ENCODE measurements around the gene SYNJ1. TPM values are rescaled to one million over a fixed set of nuclear protein-coding genes. Genes with fewer than 3 reads are reported as not detected.
"Not testable (repeated sequence)": the region's sequence is repeated elsewhere in the genome, so short reads cannot be mapped to it uniquely, and the experiment has no call there.

SYNJ1 gene
- total RNA-seq, 4 donors from 2014 or later = 6.5 to 13.8 (median 7.6) TPM

GRCh38 chr21:32698286-32698685 lies 29.5 kb downstream of the SYNJ1 start:
- H3K4me1 ChIP-seq = no peaks in the 10 kb centered on the region
- intact Hi-C loops (cut with DNase I) = no loop called here
- H3K27ac ChIP-seq = no peak overlapping the region
- no peak overlapping the region for H3K4me3 ChIP-seq
- no peak for DNase-seq
- TF ChIP-seq POLR2A (IDR thresholded peaks at IDR 0.05) (no peak), CTCF (IDR thresholded peaks at IDR 0.05) (no peak)
- 85 to 87% methylated on average over 2 of the region's 2 CpGs for WGBS, 2 donors
- H3K36me3 ChIP-seq = peaks cover 0 to 19% (median 0%) of the 10 kb centered on the region in 3 donors
- no peaks in the 10 kb centered on the region for H3K9me3 ChIP-seq
- no peaks in the 10 kb centered on the region for H3K27me3 ChIP-seq

- H3K9me3 ChIP-seq; H3K27ac ChIP-seq; H3K27me3 ChIP-seq; DNase-seq; intact Hi-C loops (cut with DNase I); H3K4me1 ChIP-seq; H3K4me3 ChIP-seq: not testable (repeated sequence)
- peaks cover 6 to 46% (median 8%) of the 10 kb centered on the region in 3 donors for H3K36me3 ChIP-seq
- WGBS, 2 donors = 94 to 97% methylated on average over 7 of the region's 7 CpGs
Measured at GRCh38 chr21:32695482-32695881, 32.3 kb downstream of the SYNJ1 start.

GRCh38 chr21:32693581-32693980 lies 34.2 kb downstream of the SYNJ1 start:
- intact Hi-C loops (cut with DNase I) = no loop called here
- no peak for TF ChIP-seq POLR2A (IDR thresholded peaks at IDR 0.05)
- H3K4me1 ChIP-seq = no peaks in the 10 kb centered on the region

DNA sequence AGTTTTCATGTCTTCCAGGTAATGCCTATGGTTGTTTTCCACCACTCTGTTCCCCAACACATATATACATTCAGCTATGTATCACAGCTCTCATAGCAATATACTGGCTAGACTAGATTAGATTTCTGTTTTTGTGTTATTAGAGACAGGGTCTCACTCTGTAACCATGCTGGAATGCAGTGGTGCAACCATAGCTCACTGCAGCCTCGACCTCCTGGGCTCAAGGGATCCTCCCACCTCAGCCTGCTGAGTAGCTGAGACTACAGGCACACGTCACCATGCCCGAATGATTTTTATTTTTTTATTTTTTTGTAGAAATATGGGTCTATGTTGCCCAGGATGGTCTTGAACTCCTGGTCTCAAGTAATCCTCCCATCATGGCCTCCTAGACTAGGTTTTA lies 37.7 kb downstream of the SYNJ1 start:
- TF ChIP-seq POLR2A (IDR thresholded peaks at IDR 0.05) (no peak), CTCF (IDR thresholded peaks at IDR 0.05) (no peak)
- 29% methylated on average over 3 of the region's 3 CpGs for WGBS, 2 donors
- Histone ChIP-seq H3K4me3 (no peak overlapping the region), H3K36me3 (peaks cover 9 to 80% (median 12%) of the 10 kb centered on the region in 3 donors), H3K27ac (no peak overlapping the region), H3K9me3 (no peaks in the 10 kb centered on the region), H3K4me1 (no peaks in the 10 kb centered on the region), H3K27me3 (no peaks in the 10 kb centered on the region)
- no peak for DNase-seq
- intact Hi-C loops (cut with DNase I) = no loop called here

More at GRCh38 chr21:32693581-32693980, 34.2 kb downstream of the SYNJ1 start:
- Histone ChIP-seq H3K36me3 (peaks cover 6 to 48% (median 9%) of the 10 kb centered on the region in 3 donors), H3K9me3 (no peaks in the 10 kb centered on the region), H3K4me3 (no peak overlapping the region), H3K27me3 (no peaks in the 10 kb centered on the region), H3K27ac (no peak overlapping the region)
- DNase-seq = no peak

- H3K27me3 ChIP-seq = no peaks in the 10 kb centered on the region
- no peak for DNase-seq
- H3K9me3 ChIP-seq = no peaks in the 10 kb centered on the region
- no peak overlapping the region for H3K27ac ChIP-seq
- intact Hi-C loops (cut with DNase I) = no loop called here
- H3K4me3 ChIP-seq = no peak overlapping the region
- TF ChIP-seq POLR2A (IDR thresholded peaks at IDR 0.05) (no peak), CTCF (IDR thresholded peaks at IDR 0.05) (no peak)
- H3K4me1 ChIP-seq = no peaks in the 10 kb centered on the region
- H3K36me3 ChIP-seq = peaks cover 9 to 73% (median 12%) of the 10 kb centered on the region in 3 donors
- 72 to 75% methylated on average over 4 of the region's 4 CpGs for WGBS, 2 donors
Measured at GRCh38 chr21:32687643-32688345, 40.0 kb downstream of the SYNJ1 start.

DNA sequence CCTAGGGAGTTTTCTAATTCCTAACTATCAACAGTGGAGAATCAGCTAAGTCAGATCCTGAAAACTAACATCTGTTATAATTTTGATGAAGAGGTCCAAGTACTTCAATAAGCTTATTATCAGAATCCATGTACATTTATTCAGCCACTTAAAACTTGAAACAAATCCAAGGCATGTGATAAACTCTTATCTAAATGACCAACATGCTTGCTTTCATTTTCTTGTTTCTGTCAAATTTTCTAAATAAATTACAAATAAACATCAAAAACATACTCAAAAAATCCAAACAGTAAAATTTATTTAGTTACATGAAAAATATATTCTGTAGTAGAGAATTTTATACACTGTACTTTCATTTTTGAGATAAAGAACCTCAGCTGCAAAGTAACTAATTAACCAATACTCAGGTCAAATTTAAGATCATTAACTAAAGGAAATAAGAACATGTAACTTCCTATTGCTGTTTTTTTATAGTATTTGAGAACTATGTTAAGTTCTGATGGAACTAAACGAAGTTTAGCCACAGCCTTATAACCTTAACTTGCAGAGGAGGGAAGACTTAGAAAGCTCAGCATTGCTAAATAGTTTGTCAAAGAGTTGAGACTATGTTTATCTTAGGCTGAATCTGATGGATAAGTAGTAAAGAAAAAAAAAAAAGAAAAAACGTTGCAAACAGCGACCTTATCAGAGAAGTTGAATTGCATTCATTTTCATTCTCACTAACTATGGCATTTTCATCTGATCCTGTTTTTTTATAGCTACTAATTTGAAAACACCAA lies 44.9 kb downstream of the SYNJ1 start:
- no peaks in the 10 kb centered on the region for H3K27me3 ChIP-seq
- no peaks in the 10 kb centered on the region for H3K4me1 ChIP-seq
- no peak for DNase-seq
- WGBS, 2 donors = 50 to 57% methylated on average over 3 of the region's 3 CpGs
- intact Hi-C loops (cut with DNase I) = no loop called here
- no peaks in the 10 kb centered on the region for H3K9me3 ChIP-seq
- peaks cover 0 to 51% (median under 1%) of the 10 kb centered on the region in 3 donors for H3K36me3 ChIP-seq
- no peak overlapping the region for H3K27ac ChIP-seq
- TF ChIP-seq CTCF (IDR thresholded peaks at IDR 0.05) = no peak
- TF ChIP-seq POLR2A (IDR thresholded peaks at IDR 0.05) = no peak
- no peak overlapping the region for H3K4me3 ChIP-seq
